Gastroesophageal sphincter (tissue), 4 donors: Measurements from ENCODE around the gene UROS. TPM values are rescaled to one million over a fixed set of nuclear protein-coding genes. Genes with fewer than 3 reads are reported as not detected.

Experiments used
- ATAC-seq: fragments of 150-250 bp; one replicate; pipeline ENCODE4 v1.9.1; 2016; ENCODE audit warnings: mild to moderate bottlenecking, moderate library complexity
- H3K27ac ChIP-seq, 4 donors: fragments of 200-600 bp; sonication (generic) in 3 of 4; 1 replicate in 3 of 4; 2 replicates in 1 of 4; pipeline ENCODE4 v1.5.1; 2016 to 2019
- H3K27me3 ChIP-seq: fragments of 200-600 bp; sonication (generic); one replicate; pipeline ENCODE4 v1.5.1; 2019
- H3K36me3 ChIP-seq, 2 donors: fragments of 200-600 bp; sonication (generic); one replicate each; pipeline ENCODE4 v1.5.1; 2019; ENCODE audit warnings: control low read depth in 1 of 2
- H3K4me1 ChIP-seq, 3 donors: fragments of 200-600 bp; sonication (generic); 1 replicate in 2 of 3; 2 replicates in 1 of 3; pipeline ENCODE4 v1.5.1; 2016 to 2019; ENCODE audit warnings: control low read depth in 2 of 3
- H3K4me3 ChIP-seq, 2 donors: fragments of 200-600 bp; sonication (generic); one replicate each; pipeline ENCODE4 v1.5.1; 2019; ENCODE audit warnings: mild to moderate bottlenecking in 1 of 2, moderate library complexity in 1 of 2
- H3K9me3 ChIP-seq, 3 donors: fragments of 200-600 bp; sonication (generic); one replicate each; pipeline ENCODE4 v1.5.1; 2017 to 2019; ENCODE audit warnings: control low read depth in 2 of 3
- EP300 ChIP-seq: sonication (generic); formaldehyde crosslinking; IDR thresholded peaks from one replicate; pipeline ENCODE4 v1.6.1; 2017; ENCODE audit warnings: antibody characterized with exemption, mild to moderate bottlenecking
- POLR2A ChIP-seq, 2 donors: fragments of 450-650 bp; IDR thresholded peaks; one replicate each; pipeline ENCODE4 v1.6.1; 2017; ENCODE audit warnings: antibody characterized with exemption in 2 of 2, mild to moderate bottlenecking in 2 of 2, moderate library complexity in 1 of 2
- POLR2AphosphoS5 ChIP-seq: sonication (generic); formaldehyde crosslinking; IDR thresholded peaks from one replicate; pipeline ENCODE4 v1.6.1; 2017; ENCODE audit warnings: antibody characterized with exemption
- WGBS, 2 donors: methylation state at CpG; one replicate each; pipeline ENCODE4 v1.1.5; 2018; ENCODE audit warnings: low coverage in 1 of 2; 5-methylcytosine and 5-hydroxymethylcytosine counted together
- total RNA-seq, 4 donors: library from RNA; depleted of rRNA; stranded (reverse); fragments of >200 nt; gene quantifications; one replicate each; pipeline ENCODE4 v1.1.0, GENCODE V29; 2016
- TF ChIP-seq, protein P1 (sequence below), 4 experiments: fragments of 200-600 bp in 2 of 4; fragments of 450-650 bp in 2 of 4; sonication (generic) in 1 of 4; IDR thresholded peaks; one replicate each; pipeline ENCODE4 v1.5.1; 2017 to 2019; ENCODE audit warnings: antibody characterized with exemption in 4 of 4, mild to moderate bottlenecking in 2 of 4, moderate library complexity in 2 of 4

The UROS gene
- total RNA-seq, 4 donors from 2014 or later, result 25.3 to 64.0 (median 39.1) TPM

DNA sequence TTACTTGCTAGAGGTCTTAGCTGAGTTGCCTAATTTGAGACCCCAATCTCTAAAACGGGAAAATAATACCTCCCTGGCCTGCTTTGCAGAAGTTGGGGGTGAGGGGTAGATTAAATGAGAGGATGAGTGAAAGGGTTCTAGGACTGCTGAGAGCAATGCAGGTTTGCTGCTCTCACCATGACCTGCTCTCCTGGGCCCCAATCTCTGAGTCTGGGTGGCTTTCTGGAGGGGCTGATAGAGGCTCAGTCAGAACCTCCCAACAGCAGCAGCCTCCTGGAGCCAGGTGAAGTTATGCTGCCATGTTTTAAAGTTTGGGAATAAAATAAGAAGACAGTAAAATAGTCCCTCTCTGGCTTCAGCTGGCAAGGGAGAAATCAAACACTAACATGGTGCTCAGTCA, 7.3 kb downstream of the UROS start:
- Histone ChIP-seq H3K4me1 (peaks cover 0 to 4% (median 0%) of the 10 kb centered on the region in 3 donors), H3K27me3 (no peaks in the 10 kb centered on the region), H3K27ac (no peak overlapping the region), H3K4me3 (no peak overlapping the region), H3K36me3 (peaks cover 0 to 58% of the 10 kb centered on the region in 2 donors), H3K9me3 (no peaks in the 10 kb centered on the region)
- TF ChIP-seq EP300 (no peak), POLR2AphosphoS5 (no peak), POLR2A (IDR thresholded peaks at IDR 0.05) (no peak)
- ATAC-seq, result no peak
- WGBS, 2 donors, result 50% methylated on average over 1 of the region's 1 CpG; no CpG with 5 or more reads in 1 of the 2 donors

DNA sequence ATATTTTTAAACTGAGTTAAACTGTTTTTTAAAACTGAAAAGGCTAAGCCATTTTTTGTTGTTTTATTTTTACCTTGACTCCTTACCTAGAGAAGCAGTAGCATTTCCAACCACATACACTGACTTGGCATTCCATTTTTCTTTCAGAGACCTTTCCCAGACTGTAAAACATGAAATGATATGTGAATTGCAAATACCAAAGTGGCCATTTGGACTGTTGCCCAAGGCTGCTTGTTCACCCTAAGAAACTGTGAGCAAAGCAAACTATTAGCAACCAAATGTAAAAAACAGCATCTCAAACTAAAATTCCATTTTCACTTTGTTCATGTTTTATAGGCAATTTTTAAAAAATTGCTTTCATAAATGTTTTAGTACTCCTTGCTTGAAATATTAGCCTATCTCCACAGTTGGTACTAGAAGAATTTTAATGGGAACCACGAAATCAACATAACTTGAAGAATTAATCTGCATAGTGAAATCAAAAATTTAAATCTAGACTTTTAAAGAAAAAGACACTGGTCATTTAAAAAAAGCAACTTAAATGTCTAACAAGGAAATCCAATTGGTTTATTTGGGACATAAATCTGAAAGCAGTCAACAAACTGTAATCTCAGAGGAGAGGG, 10.8 kb downstream of the UROS start:
- no peak for ATAC-seq
- no peak overlapping the region for H3K4me3 ChIP-seq
- no peaks in the 10 kb centered on the region for H3K9me3 ChIP-seq
- WGBS, 2 donors, result 80 to 87% methylated on average over 1 of the region's 1 CpG
- no peaks in the 10 kb centered on the region for H3K27me3 ChIP-seq
- H3K27ac ChIP-seq, result no peak overlapping the region
- H3K36me3 ChIP-seq, result peaks cover 0 to 92% of the 10 kb centered on the region in 2 donors
- H3K4me1 ChIP-seq, result no peaks in the 10 kb centered on the region
- TF ChIP-seq POLR2A (IDR thresholded peaks at IDR 0.05), result no peak
- TF ChIP-seq, protein P1, sequence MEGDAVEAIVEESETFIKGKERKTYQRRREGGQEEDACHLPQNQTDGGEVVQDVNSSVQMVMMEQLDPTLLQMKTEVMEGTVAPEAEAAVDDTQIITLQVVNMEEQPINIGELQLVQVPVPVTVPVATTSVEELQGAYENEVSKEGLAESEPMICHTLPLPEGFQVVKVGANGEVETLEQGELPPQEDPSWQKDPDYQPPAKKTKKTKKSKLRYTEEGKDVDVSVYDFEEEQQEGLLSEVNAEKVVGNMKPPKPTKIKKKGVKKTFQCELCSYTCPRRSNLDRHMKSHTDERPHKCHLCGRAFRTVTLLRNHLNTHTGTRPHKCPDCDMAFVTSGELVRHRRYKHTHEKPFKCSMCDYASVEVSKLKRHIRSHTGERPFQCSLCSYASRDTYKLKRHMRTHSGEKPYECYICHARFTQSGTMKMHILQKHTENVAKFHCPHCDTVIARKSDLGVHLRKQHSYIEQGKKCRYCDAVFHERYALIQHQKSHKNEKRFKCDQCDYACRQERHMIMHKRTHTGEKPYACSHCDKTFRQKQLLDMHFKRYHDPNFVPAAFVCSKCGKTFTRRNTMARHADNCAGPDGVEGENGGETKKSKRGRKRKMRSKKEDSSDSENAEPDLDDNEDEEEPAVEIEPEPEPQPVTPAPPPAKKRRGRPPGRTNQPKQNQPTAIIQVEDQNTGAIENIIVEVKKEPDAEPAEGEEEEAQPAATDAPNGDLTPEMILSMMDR (IDR thresholded peaks at IDR 0.05), result no peak
- TF ChIP-seq EP300, result no peak
- TF ChIP-seq POLR2AphosphoS5, result no peak

DNA sequence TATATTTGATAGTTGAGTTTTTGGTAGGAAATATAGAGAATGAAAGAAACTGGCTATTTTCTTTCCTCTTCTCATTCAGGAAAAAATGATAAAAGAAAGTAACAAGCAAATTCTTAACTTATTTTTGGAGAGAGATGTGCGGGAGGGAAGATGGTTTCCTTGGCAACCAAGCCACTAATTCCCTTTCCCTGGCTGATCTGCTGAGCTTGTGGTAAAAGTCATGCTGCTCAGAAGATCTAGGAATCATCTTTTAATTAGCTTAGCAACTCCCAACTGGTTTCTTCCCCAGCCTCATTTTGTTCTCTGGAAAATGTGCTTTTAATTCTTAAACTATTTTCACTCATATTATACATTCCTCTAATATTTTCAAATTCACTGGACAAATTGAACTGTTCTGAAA, 11.8 kb downstream of the UROS start:
- TF ChIP-seq EP300 (no peak), POLR2AphosphoS5 (no peak), POLR2A (IDR thresholded peaks at IDR 0.05) (no peak)
- TF ChIP-seq, protein P1 (IDR thresholded peaks at IDR 0.05), result no peak
- H3K36me3 ChIP-seq, result peaks cover 0 to 99% of the 10 kb centered on the region in 2 donors
- H3K27ac ChIP-seq, result no peak overlapping the region
- WGBS, 2 donors, result 53 to 75% methylated on average over 1 of the region's 1 CpG
- no peaks in the 10 kb centered on the region for H3K9me3 ChIP-seq
- ATAC-seq, result no peak
- H3K27me3 ChIP-seq, result no peaks in the 10 kb centered on the region
- no peaks in the 10 kb centered on the region for H3K4me1 ChIP-seq
- H3K4me3 ChIP-seq, result no peak overlapping the region

DNA sequence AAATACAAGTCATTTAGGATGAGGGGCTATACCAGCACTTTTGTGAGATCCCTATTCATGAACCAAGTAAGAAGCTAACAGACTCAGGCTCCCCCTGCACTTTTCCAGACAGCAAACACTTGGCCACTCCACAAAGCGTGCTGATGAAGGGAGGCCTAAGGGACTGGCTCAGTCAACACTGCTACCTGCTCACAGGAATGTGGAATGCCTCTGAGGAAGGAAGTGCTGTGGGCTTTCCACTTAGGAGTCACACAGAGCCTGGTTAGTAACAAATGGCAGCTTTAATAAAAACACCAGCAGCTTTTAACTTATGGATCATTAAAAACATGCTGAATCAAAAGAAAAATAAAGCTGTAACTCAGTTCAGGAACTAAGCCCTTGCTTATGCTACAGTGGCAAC, 15.0 kb downstream of the UROS start:
- Histone ChIP-seq H3K9me3 (no peaks in the 10 kb centered on the region), H3K36me3 (peaks cover 0 to 99% of the 10 kb centered on the region in 2 donors), H3K4me1 (no peaks in the 10 kb centered on the region), H3K27ac (no peak overlapping the region), H3K4me3 (no peak overlapping the region), H3K27me3 (no peaks in the 10 kb centered on the region)
- TF ChIP-seq POLR2AphosphoS5 (no peak), POLR2A (IDR thresholded peaks at IDR 0.05) (no peak), EP300 (no peak)
- TF ChIP-seq, protein P1 (IDR thresholded peaks at IDR 0.05), result no peak
- no peak for ATAC-seq
- WGBS, 2 donors, result no CpG with 5 or more reads among the region's 1 CpG

DNA sequence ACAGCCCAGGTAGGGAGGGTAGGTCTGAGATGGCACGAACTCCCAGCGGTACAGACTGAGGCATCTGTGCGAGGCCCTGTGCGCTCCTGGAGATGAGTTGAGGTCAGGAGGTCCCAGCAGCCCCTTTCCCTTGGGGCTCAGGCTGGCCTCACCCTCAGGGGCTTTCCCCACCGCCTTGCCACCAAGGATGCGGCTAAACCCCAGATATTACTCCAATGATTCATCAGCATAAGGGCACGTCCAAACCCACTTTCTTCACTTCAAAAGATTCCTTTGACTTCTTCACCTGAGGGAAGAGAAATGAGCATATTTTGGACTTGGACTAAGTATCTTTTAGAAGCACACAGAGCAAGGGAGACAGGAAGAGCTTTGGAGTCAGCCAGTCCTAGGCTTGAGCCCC, 20.3 kb downstream of the UROS start:
- peaks cover 0 to 98% of the 10 kb centered on the region in 2 donors for H3K36me3 ChIP-seq

More for the DNA sequence above, 20.3 kb downstream of the UROS start:
- H3K27me3 ChIP-seq, result no peaks in the 10 kb centered on the region
- H3K4me1 ChIP-seq, result no peaks in the 10 kb centered on the region
- WGBS, 2 donors, result 80% methylated on average over 1 of the region's 7 CpGs; no CpG with 5 or more reads in 1 of the 2 donors
- no peaks in the 10 kb centered on the region for H3K9me3 ChIP-seq
- no peak for ATAC-seq
- H3K27ac ChIP-seq, result no peak overlapping the region
- no peak overlapping the region for H3K4me3 ChIP-seq
- TF ChIP-seq, protein P1 (IDR thresholded peaks at IDR 0.05), result no peak
- TF ChIP-seq POLR2A (IDR thresholded peaks at IDR 0.05), result no peak
- no peak for TF ChIP-seq POLR2AphosphoS5
- no peak for TF ChIP-seq EP300
